NB4 (cell line): Measurements from ENCODE around the gene GSC.

Source experiments
- CTCF ChIP-seq: IDR thresholded peaks from one replicate; pipeline ENCODE4 v1.5.1; 2012; ENCODE audit warnings: low read depth, low read length
- MYC ChIP-seq: IDR thresholded peaks from 2 replicates; pipeline ENCODE4 v1.6.1; 2011; ENCODE audit warnings: low read depth, low read length
- POLR2A ChIP-seq: IDR thresholded peaks from 2 replicates; pipeline ENCODE4 v1.6.1; 2011; ENCODE audit warnings: mild to moderate bottlenecking; ENCODE audit not compliant: insufficient read length; ENCODE audit errors: extremely low read depth

DNA sequence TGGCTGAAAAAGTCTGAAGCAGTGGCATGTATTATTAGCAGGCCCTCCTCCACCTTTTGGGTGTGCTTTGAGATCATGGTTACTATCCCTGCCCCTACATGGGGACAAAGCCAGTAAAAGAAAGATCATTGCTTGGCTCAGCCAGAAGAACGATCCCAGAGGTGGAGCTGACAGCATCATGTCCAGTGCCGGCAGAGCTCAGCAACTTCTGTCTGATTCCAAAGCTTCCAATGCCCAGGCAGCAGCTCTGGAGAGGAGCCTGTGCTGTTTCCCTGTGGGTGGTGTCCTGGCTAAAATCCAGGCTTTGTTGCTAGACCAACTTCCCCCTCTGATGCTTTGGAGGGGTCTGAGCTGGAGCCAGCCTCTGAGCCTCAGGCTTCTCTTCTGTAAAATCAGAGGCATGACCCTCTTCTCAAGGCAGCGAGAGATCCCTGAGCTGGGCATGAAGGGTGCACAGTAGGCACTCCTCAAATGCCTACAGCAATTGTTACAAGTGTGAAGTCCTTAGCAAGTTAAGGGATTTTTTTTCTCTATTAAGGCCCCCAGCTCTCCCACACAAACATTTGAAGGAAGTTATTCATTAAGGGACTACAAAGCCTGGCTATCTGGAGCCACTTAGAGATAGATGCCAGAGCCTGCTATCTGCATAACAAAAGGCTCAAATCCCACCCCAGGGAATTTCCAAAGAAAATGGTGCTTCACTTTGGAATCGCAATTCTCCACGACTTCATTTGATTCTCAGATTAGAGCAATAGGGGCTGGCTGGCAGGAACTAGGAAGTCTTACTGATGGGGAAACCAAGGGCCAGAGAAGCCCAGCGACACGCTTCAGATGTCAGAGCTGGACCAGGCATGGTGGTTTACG is 10.9 kb upstream of the GSC start:
- TF ChIP-seq CTCF = no peak
- TF ChIP-seq POLR2A = no peak
- no peak for TF ChIP-seq MYC
